ENCODE results near the gene TMEM255B. TPM values are rescaled to one million over a fixed set of nuclear protein-coding genes. Genes with fewer than 3 reads are reported as not detected.

The TMEM255B gene
- total RNA-seq, 1 donor from 2014 or later: 8.4 TPM

DNA sequence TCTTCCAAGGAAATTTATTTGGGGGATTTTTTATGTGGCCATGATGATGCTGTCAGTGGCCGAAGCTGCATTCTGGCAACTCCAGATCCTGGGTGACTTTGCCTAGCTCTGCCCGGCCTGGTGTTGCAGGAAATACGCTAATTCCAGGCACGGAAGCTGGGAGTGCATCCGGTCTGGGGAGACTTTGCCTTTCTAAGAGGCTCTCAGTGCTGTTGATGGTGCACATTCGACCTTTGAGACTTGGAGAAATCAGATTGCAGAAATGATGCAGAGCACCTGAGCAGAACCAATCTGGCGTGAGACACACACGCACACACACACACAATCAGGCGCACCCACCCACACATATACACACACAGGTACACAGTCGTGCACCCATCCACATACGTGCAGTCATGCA lies 5.9 kb upstream of the TMEM255B start:
- Histone ChIP-seq H2AFZ (ENCODE audit: low read depth, low read length) (no peak overlapping the region), H3K36me3 (ENCODE audit: insufficient read depth, low read length) (no peaks in the 10 kb centered on the region), H3K27ac (ENCODE audit: low read depth, low read length) (no peak overlapping the region), H3K4me1 (ENCODE audit: insufficient read depth, low read length) (no peaks in the 10 kb centered on the region), H4K20me1 (ENCODE audit: insufficient read depth, low read length) (no peaks in the 10 kb centered on the region), H3K9ac (ENCODE audit: low read length) (no peak overlapping the region), H3K9me3 (ENCODE audit: insufficient read depth, low read depth, low read length) (peaks cover 9% of the 10 kb centered on the region), H3K79me2 (ENCODE audit: insufficient read depth, low read length) (no peaks in the 10 kb centered on the region), H3K27me3 (ENCODE audit: insufficient read depth, low read length) (peaks cover 8% of the 10 kb centered on the region), H3K4me3 (ENCODE audit: insufficient read depth, low read depth, low read length) (no peak overlapping the region), H3K4me2 (ENCODE audit: low read length) (no peak overlapping the region)
- FAIRE-seq (no peak), DNase-seq (ENCODE audit: low read depth) (no peak)
- Mint-ChIP-seq H3K27ac (ENCODE audit: unreplicated experiment) (no peak overlapping the region), H3K27me3 (ENCODE audit: low read depth, unreplicated experiment) (peaks cover 48% of the 10 kb centered on the region), H3K4me3 (ENCODE audit: unreplicated experiment) (no peak overlapping the region), H3K36me3 (ENCODE audit: low read depth, unreplicated experiment) (no peaks in the 10 kb centered on the region), H3K9me3 (ENCODE audit: unreplicated experiment) (no peaks in the 10 kb centered on the region), H3K4me1 (ENCODE audit: low read depth, unreplicated experiment) (peaks cover 2% of the 10 kb centered on the region)
- TF ChIP-seq EZH2 (IDR thresholded peaks at IDR 0.05; ENCODE audit: insufficient read depth, low read length): no peak
- TF ChIP-seq, protein P1, sequence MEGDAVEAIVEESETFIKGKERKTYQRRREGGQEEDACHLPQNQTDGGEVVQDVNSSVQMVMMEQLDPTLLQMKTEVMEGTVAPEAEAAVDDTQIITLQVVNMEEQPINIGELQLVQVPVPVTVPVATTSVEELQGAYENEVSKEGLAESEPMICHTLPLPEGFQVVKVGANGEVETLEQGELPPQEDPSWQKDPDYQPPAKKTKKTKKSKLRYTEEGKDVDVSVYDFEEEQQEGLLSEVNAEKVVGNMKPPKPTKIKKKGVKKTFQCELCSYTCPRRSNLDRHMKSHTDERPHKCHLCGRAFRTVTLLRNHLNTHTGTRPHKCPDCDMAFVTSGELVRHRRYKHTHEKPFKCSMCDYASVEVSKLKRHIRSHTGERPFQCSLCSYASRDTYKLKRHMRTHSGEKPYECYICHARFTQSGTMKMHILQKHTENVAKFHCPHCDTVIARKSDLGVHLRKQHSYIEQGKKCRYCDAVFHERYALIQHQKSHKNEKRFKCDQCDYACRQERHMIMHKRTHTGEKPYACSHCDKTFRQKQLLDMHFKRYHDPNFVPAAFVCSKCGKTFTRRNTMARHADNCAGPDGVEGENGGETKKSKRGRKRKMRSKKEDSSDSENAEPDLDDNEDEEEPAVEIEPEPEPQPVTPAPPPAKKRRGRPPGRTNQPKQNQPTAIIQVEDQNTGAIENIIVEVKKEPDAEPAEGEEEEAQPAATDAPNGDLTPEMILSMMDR (IDR thresholded peaks at IDR 0.05; ENCODE audit: insufficient read depth, low read depth, low read length): no peak

DNA sequence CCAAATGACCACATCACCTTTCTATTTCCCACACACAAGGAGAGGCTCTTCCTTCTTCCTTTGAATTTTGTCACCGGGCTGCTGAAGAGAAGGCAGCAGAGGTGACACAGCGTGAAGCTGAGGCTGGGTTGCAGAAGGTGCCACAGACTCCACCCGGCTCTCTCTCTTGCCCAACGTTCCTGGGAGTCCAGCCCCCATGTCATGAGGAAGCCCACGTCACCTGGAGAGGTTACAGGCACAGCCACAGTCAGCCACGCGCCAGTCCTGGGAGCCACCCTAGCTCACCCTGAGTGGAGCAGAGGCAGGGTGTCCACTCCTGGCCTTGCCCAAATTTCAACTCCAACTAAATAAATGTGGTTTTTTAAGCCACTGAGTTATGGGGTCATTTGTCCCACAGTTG lies 4.8 kb upstream of the TMEM255B start:
- no peak overlapping the region for H3K9ac ChIP-seq (ENCODE audit: low read length)
- no peak overlapping the region for H3K4me3 Mint-ChIP-seq (ENCODE audit: unreplicated experiment)
- no peaks in the 10 kb centered on the region for H3K9me3 Mint-ChIP-seq (ENCODE audit: unreplicated experiment)
- no peak overlapping the region for H3K4me3 ChIP-seq (ENCODE audit: insufficient read depth, low read depth, low read length)
- FAIRE-seq (no peak), DNase-seq (ENCODE audit: low read depth) (no peak)
- no peaks in the 10 kb centered on the region for H3K79me2 ChIP-seq (ENCODE audit: insufficient read depth, low read length)
- peaks cover 5% of the 10 kb centered on the region for H3K4me1 ChIP-seq (ENCODE audit: insufficient read depth, low read length)
- peaks cover 2% of the 10 kb centered on the region for H3K4me1 Mint-ChIP-seq (ENCODE audit: low read depth, unreplicated experiment)
- H3K27ac Mint-ChIP-seq (ENCODE audit: unreplicated experiment): no peak overlapping the region
- H3K27me3 Mint-ChIP-seq (ENCODE audit: low read depth, unreplicated experiment): peaks cover 50% of the 10 kb centered on the region
- no peak overlapping the region for H3K27ac ChIP-seq (ENCODE audit: low read depth, low read length)
- H4K20me1 ChIP-seq (ENCODE audit: insufficient read depth, low read length): no peaks in the 10 kb centered on the region
- H3K27me3 ChIP-seq (ENCODE audit: insufficient read depth, low read length): peaks cover 9% of the 10 kb centered on the region
- H3K4me2 ChIP-seq (ENCODE audit: low read length): no peak overlapping the region
- H3K36me3 Mint-ChIP-seq (ENCODE audit: low read depth, unreplicated experiment): no peaks in the 10 kb centered on the region
- H3K36me3 ChIP-seq (ENCODE audit: insufficient read depth, low read length): no peaks in the 10 kb centered on the region
- no peak overlapping the region for H2AFZ ChIP-seq (ENCODE audit: low read depth, low read length)
- peaks cover 9% of the 10 kb centered on the region for H3K9me3 ChIP-seq (ENCODE audit: insufficient read depth, low read depth, low read length)
- TF ChIP-seq EZH2 (IDR thresholded peaks at IDR 0.05; ENCODE audit: insufficient read depth, low read length): no peak
- TF ChIP-seq, protein P1 (IDR thresholded peaks at IDR 0.05; ENCODE audit: insufficient read depth, low read depth, low read length): no peak

DNA sequence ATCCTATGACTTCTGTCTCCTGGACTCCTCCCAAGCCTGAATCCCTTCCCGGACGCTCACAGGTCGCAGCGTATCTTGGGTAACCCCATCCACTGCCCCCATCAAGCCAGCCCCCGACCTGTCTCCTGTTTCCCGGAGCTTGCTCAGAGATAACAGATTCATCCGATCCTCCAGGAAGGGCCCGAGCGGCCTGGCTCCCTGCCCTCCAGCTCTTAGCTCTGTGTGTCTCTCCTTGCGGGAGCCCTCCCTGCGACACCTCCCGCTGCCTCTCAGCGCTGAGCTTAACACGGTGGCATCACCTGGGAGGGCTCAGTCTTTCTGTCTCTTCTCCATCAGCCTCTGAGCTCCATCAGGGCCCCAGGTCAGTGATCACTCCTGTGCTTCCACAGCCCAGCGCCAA lies 4.3 kb upstream of the TMEM255B start:
- Mint-ChIP-seq H3K27ac (ENCODE audit: unreplicated experiment) (peak overlapping the region; percentile 53), H3K4me3 (ENCODE audit: unreplicated experiment) (no peak overlapping the region), H3K9me3 (ENCODE audit: unreplicated experiment) (no peaks in the 10 kb centered on the region), H3K27me3 (ENCODE audit: low read depth, unreplicated experiment) (peaks cover 50% of the 10 kb centered on the region), H3K36me3 (ENCODE audit: low read depth, unreplicated experiment) (no peaks in the 10 kb centered on the region), H3K4me1 (ENCODE audit: low read depth, unreplicated experiment) (peaks cover 2% of the 10 kb centered on the region)
- Histone ChIP-seq H3K27me3 (ENCODE audit: insufficient read depth, low read length) (peaks cover 14% of the 10 kb centered on the region), H2AFZ (ENCODE audit: low read depth, low read length) (no peak overlapping the region), H3K4me3 (ENCODE audit: insufficient read depth, low read depth, low read length) (no peak overlapping the region), H4K20me1 (ENCODE audit: insufficient read depth, low read length) (no peaks in the 10 kb centered on the region), H3K4me2 (ENCODE audit: low read length) (no peak overlapping the region), H3K36me3 (ENCODE audit: insufficient read depth, low read length) (no peaks in the 10 kb centered on the region), H3K9me3 (ENCODE audit: insufficient read depth, low read depth, low read length) (peaks cover 9% of the 10 kb centered on the region), H3K9ac (ENCODE audit: low read length) (no peak overlapping the region), H3K79me2 (ENCODE audit: insufficient read depth, low read length) (no peaks in the 10 kb centered on the region), H3K4me1 (ENCODE audit: insufficient read depth, low read length) (peaks cover 9% of the 10 kb centered on the region), H3K27ac (ENCODE audit: low read depth, low read length) (no peak overlapping the region)
- DNase-seq (ENCODE audit: low read depth): no peak
- TF ChIP-seq, protein P1 (IDR thresholded peaks at IDR 0.05; ENCODE audit: insufficient read depth, low read depth, low read length): no peak
- TF ChIP-seq EZH2 (IDR thresholded peaks at IDR 0.05; ENCODE audit: insufficient read depth, low read length): no peak
- FAIRE-seq: no peak
